D341Med (cell line): ENCODE data around the gene S100A10.

Source experiments
- DNase-seq: peaks from one replicate; pipeline ENCODE4 v3.0.0; 2012; ENCODE audit warnings: low spot score

The S100A10 gene

DNA sequence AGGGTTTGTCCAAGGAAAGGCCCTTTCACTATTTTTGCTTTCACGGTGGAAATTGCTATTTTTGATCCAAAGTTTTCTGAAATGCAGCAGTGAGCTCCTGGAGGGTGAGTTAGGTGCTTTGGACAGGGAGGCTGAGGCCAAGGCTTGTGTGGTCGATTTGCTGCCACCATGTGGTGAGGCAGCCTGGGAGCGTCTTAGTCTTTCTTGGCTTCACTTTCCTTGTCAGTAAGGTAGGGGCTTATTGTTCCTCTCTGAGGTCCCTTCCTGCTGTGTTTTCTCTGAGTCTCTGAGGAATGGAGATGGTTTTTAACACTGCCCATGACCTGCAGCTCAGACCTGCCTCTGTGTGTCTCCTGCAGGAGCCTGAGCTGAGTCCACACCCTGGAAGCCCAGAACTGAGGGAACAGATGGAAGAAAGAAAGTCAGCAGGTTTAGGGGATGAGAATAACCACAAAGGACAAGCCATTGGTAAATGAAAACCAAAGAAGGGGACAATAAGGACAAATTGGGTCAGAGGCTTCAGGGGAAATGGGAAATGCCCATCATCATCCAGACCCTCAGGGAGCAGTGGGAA, 20.1 kb upstream of the S100A10 start:
- peak; percentile 62 for DNase-seq

DNA sequence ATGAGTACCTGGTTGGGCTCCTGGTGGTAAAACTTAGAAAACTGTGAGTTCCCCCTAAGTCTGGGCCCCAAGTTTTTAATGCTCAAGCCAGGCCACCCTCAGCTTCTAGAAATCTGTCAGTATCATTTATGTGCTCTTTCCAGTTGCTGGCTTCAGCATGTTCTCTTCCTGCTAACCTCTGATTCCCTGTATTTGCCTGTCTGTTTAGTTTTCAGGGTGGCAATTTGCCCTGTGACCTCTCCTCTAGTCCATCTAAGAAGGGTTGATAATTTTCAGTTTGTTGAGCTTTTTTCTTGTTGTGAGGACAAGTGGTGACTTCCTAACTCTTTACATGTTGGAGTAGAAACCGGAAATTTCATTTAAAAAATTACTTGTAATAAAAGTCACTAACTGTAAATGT, 16.0 kb upstream of the S100A10 start:
- DNase-seq: no peak

GRCh38 chr1:152007047-152007446, 13.4 kb upstream of the S100A10 start:
- no peak for DNase-seq

DNA sequence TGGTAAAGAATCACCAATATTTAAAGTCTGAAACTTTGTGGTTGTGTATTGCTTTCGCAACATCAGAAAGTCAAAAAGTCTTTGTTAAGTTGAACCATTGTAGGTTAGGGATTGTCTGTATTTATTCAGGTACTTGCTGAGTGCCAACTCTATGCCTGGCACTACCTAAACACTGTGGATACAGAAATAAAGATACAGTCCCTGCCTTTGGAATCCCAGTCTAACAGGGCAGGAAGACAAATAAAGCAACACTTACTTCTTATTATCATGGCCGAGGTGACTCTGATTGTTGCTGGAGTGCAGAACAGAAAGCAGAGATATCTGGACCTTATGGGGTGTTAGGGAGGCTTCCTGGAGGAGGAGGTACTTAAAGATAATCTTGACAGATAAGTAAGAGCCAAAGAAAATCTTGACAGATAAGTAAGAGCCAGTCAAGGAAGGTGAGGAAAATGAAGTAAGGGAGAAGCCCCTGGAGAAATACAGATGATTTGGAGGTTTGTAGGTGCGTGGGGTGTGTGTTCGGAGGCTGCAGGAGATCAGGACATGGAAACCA, 11.8 kb upstream of the S100A10 start:
- DNase-seq: no peak

DNA sequence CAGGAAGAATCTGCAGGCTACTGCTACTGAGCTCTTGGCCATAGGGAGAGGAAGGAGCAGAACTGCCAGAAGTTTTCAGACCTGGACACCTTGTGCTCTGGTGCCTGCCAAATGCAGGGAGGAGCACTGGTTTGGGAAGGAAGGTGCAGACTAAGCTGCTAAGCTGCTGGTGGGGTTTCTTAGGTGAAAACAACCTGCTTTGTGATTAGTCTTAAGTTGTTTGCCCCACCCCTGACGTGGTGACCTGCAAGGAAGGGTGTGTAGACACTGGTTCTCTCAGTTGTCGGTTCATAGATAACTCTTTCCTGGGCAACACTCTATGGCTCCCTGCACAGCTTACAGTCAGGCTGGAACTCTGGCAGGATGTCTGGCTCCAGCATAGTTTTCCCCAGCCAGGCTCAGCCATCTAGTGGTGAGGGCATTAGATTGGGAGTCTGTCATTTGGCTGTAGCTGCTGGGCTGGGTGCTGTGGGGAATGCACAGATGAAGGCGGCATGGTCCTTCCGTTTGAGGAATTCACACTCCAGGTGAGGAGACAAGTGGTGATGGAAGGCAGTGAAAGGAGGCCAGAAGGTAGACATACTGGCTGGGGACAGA, 10.3 kb upstream of the S100A10 start:
- no peak for DNase-seq

DNA sequence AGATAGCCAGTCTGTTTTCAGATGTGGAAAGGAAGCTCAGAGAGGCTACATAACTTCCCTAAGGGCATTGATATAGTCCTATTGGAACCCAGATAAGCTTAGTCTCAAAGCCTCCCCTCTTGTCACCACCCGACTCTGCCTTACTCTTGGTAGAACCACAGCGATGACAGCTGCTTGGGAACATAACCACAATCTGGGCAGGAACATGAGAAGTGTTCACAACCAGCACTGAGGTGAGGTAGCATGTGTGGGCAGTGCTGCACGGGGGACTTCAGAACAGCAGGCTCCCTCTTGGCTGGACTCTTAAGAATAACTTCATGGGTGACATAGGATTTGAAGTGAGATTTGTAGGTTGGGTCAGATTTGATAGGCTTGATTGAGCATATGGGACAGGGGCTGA, 9.3 kb upstream of the S100A10 start:
- DNase-seq: no peak

GRCh38 chr1:152001631-152002584, 8.2 kb upstream of the S100A10 start:
- DNase-seq: peak; percentile 82

- no peak for DNase-seq
These were observed 7.4 kb upstream of the S100A10 start for GRCh38 chr1:152000964-152001630.

GRCh38 chr1:151998611-151999362, 5.1 kb upstream of the S100A10 start:
- DNase-seq: no peak

- no peak for DNase-seq
These were observed 3.6 kb upstream of the S100A10 start for GRCh38 chr1:151997284-151997570.

DNA sequence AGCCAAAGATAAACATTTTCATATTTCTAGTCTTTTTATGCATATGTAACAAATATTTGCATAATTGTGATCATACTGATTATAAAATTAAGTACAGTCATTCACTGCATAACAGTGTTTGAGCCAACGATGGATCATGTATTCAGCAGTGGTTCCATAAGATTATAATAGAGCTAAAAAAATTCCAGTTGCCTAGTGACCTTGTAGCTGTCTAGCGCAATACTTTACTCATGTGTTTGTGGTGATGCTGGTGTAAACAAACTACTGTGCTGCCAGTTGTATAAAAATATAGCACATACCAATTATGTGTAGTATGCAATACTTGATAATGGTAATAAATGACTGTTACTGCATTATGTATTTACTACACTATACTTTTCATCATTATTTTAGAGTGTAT, 2.1 kb upstream of the S100A10 start:
- no peak for DNase-seq

DNA sequence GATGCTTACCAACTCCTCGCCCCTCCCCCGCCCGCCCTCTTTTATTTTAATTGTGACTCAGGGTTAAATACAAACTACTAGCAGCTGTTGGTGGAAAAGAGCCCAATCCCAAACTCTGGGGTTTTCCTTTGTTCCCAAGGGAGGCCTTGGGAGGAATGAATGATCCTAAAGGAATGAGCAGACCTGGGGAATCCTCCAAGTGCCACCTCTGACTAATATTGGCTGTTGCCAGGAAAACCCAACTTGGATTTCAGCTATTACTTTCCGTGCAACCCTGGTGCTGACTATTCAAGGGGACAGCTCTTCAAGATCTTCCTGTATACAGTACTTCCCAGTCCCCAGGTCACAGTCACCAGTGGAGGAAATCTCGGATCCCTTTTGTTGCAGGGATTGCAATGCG, 1.3 kb upstream of the S100A10 start:
- no peak for DNase-seq

- no peak for DNase-seq
These were observed 450 bp downstream of the S100A10 start for GRCh38 chr1:151993084-151993733.

DNA sequence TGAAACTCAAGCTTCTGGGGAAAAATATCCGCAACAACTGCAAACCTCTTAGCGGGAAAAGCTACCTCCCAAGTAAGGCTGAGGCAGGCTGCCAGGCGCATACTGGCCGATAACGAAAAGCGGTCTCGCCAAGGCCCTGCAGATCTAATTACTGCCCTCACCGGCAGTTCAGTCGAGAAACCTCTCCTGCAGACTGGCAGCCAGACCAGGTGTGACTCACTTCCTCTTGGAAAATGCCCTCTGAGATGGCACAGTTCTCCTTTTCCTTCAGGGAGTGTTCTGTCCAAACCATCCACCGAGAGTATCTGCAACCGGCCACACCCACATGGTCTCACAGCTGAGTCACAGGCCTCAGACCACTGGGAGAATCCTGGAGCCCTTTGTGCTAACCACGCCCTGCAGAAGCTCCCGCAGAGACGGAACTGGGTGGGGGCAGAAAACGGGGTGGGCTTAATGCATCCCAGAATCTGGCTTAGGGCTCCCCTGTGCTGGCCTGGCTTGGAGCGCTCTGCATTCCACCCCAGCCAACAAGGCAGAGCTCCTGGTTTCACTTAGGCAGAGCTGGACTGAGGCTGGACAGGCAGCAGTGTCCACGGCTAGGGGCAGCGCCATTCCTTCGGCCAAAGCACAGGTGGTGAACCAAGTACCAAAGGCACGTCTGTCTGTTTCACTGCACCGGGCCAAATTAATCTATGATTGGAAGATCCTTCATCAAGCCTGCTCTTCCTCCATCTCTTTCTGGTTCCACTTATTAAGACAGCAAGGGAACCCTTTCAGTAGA, 1.2 kb downstream of the S100A10 start:
- no peak for DNase-seq

DNA sequence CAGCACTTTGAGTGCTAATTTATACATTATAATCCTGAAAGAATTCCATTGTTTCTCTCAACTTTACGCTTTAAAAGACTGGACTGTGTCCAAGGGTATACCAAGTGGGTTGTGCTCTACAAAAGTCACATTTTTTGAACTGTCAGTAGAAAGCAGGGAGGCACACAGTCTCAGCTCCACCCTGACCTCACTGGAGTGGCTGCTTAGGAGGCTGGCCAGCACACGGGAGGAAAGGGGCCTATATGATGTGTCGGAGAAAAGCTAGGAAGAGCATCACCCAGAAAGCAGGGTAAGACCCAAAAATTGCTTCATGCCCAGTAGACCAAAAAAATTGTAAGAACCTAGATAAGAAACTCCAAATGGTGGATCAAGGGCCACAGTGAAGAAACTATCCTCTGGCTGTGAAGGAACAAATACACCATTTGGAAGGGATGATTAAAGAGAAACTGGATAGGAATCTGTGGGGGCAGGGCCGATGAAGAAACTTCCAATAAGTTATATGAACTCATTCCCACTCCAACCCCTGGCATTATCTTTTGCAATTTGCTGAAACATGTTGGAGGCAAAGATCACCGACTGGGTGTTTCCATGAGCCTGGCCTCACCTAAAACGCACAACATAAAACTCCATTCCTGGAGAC, 1.9 kb downstream of the S100A10 start:
- DNase-seq: no peak

- no peak for DNase-seq
These were observed 2.8 kb downstream of the S100A10 start for GRCh38 chr1:151990856-151991198.

- DNase-seq: no peak
These were observed 3.4 kb downstream of the S100A10 start for GRCh38 chr1:151990058-151990855.

DNA sequence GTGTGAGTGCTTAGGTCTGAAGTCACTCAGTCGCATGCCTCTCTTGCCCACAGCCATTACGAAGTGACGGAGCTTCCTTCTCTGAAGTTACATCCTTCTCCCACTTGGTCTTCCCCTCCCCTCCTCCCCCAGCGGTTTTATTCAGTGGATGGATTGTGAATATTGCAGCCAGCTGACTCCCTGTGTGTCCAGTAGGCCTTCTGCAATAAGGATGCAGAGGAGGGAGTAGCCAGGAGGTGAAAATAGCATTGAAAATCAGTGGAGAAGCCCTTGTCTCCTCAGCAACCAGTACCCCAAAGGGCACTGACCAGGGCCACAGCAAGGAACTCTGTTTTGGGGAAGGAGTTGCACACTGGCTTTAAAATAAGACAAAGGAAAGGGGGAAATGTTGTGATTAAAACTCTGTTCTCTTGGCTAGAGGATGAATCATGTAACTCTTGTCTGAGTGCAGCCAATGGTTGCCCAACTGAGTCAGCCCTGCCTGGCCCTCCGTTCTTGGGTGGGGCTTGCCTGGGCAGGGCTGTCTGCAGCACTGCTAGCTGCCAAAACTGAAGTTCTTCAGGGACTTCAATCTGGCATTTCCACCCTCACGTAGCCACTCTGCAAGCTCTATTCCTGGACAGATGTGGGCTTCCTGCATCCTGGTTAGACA, 4.3 kb downstream of the S100A10 start:
- DNase-seq: no peak
